GM21825 (cell line): ENCODE measurements around the gene KIF26B.

ENCODE experiments used
- ATAC-seq: cut with Tn5 transposase; IDR thresholded peaks from one replicate; pipeline ENCODE4 v1.9.1; 2021; ENCODE audit warnings: mild to moderate bottlenecking, moderate library complexity; ENCODE audit not compliant: unreplicated experiment

Gene KIF26B

GRCh38 chr1:245234217-245235081 is 79.7 kb downstream of the KIF26B start:
- no peak for ATAC-seq

GRCh38 chr1:245235156-245235555 is 80.4 kb downstream of the KIF26B start:
- ATAC-seq = no peak

GRCh38 chr1:245240648-245241165 is 85.9 kb downstream of the KIF26B start:
- ATAC-seq = no peak

GRCh38 chr1:245241526-245242130 is 86.8 kb downstream of the KIF26B start:
- no peak for ATAC-seq

- no peak for ATAC-seq
Measured at GRCh38 chr1:245242989-245243388, 88.2 kb downstream of the KIF26B start.

- ATAC-seq = no peak
Measured at GRCh38 chr1:245245021-245245667, 90.4 kb downstream of the KIF26B start.

- ATAC-seq = no peak
Measured at GRCh38 chr1:245246433-245246832, 91.6 kb downstream of the KIF26B start.

- no peak for ATAC-seq
Measured at GRCh38 chr1:245247356-245247755, 92.6 kb downstream of the KIF26B start.

GRCh38 chr1:245247801-245248200 is 93.0 kb downstream of the KIF26B start:
- ATAC-seq = no peak

- no peak for ATAC-seq
Measured at GRCh38 chr1:245248231-245248731, 93.5 kb downstream of the KIF26B start.

- ATAC-seq = no peak
Measured at GRCh38 chr1:245255783-245256182, 101.0 kb downstream of the KIF26B start.

- ATAC-seq = no peak
Measured at GRCh38 chr1:245256528-245256927, 101.7 kb downstream of the KIF26B start.

- no peak for ATAC-seq
Measured at GRCh38 chr1:245258271-245258920, 103.6 kb downstream of the KIF26B start.

- no peak for ATAC-seq
Measured at GRCh38 chr1:245260110-245260882, 105.5 kb downstream of the KIF26B start.

- no peak for ATAC-seq
Measured at GRCh38 chr1:245260883-245261282, 106.1 kb downstream of the KIF26B start.

- ATAC-seq = no peak
Measured at GRCh38 chr1:245261786-245262185, 107.0 kb downstream of the KIF26B start.

GRCh38 chr1:245263529-245264095 is 108.8 kb downstream of the KIF26B start:
- ATAC-seq = no peak

- ATAC-seq = no peak
Measured at GRCh38 chr1:245264226-245264625, 109.4 kb downstream of the KIF26B start.

GRCh38 chr1:245266105-245266504 is 111.3 kb downstream of the KIF26B start:
- ATAC-seq = no peak

- ATAC-seq = no peak
Measured at GRCh38 chr1:245270063-245270462, 115.3 kb downstream of the KIF26B start.
